ENCODE results near the gene ANKRD24. TPM values are rescaled to one million over a fixed set of nuclear protein-coding genes. Genes with fewer than 3 reads are reported as not detected.

The ANKRD24 gene
- total RNA-seq, 1 experiment from 2014 or later, result 2.4 TPM

- peak; percentile 89 for DNase-seq
- H3K4me2 ChIP-seq (ENCODE audit: insufficient read depth, insufficient read length, low read length), result no peak overlapping the region
- H3K23ac ChIP-seq (ENCODE audit: insufficient read length, low read depth, low read length), result no peak overlapping the region
- no peaks in the 10 kb centered on the region for H3K27me3 ChIP-seq (ENCODE audit: insufficient read depth, low read length)
- H3K79me2 ChIP-seq (ENCODE audit: insufficient read depth, low read length), result no peaks in the 10 kb centered on the region
- peaks cover 10 to 55% (median 28%) of the 10 kb centered on the region in 3 experiments; a peak in 6 of 7 replicates for H3K36me3 Mint-ChIP-seq (ENCODE audit: insufficient read depth in 1 of 3, low read depth in 3 of 3)
- no peak overlapping the region for H2BK5ac ChIP-seq (ENCODE audit: insufficient read length, low read length)
- no peak overlapping the region for H2AFZ ChIP-seq (ENCODE audit: low read length)
- peak overlapping the region in 1 of 2 experiments; percentile 7; a peak in 1 of 5 replicates for H3K4me3 Mint-ChIP-seq
- no peak overlapping the region for H2BK120ac ChIP-seq (ENCODE audit: low read depth, low read length, poor library complexity, severe bottlenecking)
- no peaks in the 10 kb centered on the region for H3K4me1 ChIP-seq (ENCODE audit: insufficient read depth, low read length)
- H3K9me3 ChIP-seq (ENCODE audit: control insufficient read depth, low read depth, low read length), result no peaks in the 10 kb centered on the region
- peaks cover 2 to 5% of the 10 kb centered on the region in 2 experiments; a peak in 3 of 4 replicates for H3K4me1 Mint-ChIP-seq
- no peak overlapping the region for H4K5ac ChIP-seq (ENCODE audit: insufficient read length, low read depth, low read length)
- H3K14ac ChIP-seq (ENCODE audit: insufficient read depth, low read length), result no peak overlapping the region
- no peak overlapping the region for H2BK20ac ChIP-seq (ENCODE audit: low read depth, low read length, poor library complexity, severe bottlenecking)
- no peaks in the 10 kb centered on the region for H3K23me2 ChIP-seq (ENCODE audit: insufficient read length, low read depth, low read length, poor library complexity, severe bottlenecking)
- H4K20me1 ChIP-seq (ENCODE audit: control insufficient read depth, insufficient read depth, insufficient read length), result no peaks in the 10 kb centered on the region
- no peak overlapping the region for H2AK5ac ChIP-seq (ENCODE audit: insufficient read length, low read length)
- no peak overlapping the region for H3K9ac ChIP-seq (ENCODE audit: extremely low read depth, insufficient read length, low read length)
- H3K27ac ChIP-seq (ENCODE audit: insufficient read length, low read depth, low read length), result no peak overlapping the region
- H2BK12ac ChIP-seq (ENCODE audit: insufficient read length, low read depth, low read length), result no peak overlapping the region
- no peaks in the 10 kb centered on the region for H3K9me3 Mint-ChIP-seq
- H3T11ph ChIP-seq (ENCODE audit: low read length), result no peak overlapping the region
- no peak overlapping the region for H3K56ac ChIP-seq (ENCODE audit: insufficient read length, low read depth, low read length)
- H4K8ac ChIP-seq (replicated peaks; ENCODE audit: insufficient read length, low read depth, low read length), result no peak overlapping the region
- H3K27me3 Mint-ChIP-seq (ENCODE audit: low read depth), result no peaks in the 10 kb centered on the region
- no peak overlapping the region for H3K4ac ChIP-seq (ENCODE audit: low read depth, low read length)
- no peak overlapping the region for H3K18ac ChIP-seq (ENCODE audit: insufficient read length, low read depth, low read length)
- TF ChIP-seq CTCF (conservative IDR thresholded peaks at IDR 0.05), result peak; percentile 84
- WGBS (ENCODE audit: extremely low coverage, insufficient read length, low lambda C conversion rate), result no CpG with 5 or more reads among the region's 21 CpGs
- H4K91ac ChIP-seq (ENCODE audit: insufficient read length, low read depth, low read length), result no peak overlapping the region
- H3K79me1 ChIP-seq (ENCODE audit: insufficient read depth, low read depth, low read length, poor library complexity, severe bottlenecking), result no peaks in the 10 kb centered on the region
- H3K27ac Mint-ChIP-seq, result 0 out of 7 replicates have a peak overlapping the region, but pooled peaks of 1 of the 3 experiments have one; percentile 2
- no peak overlapping the region for H2BK15ac ChIP-seq (ENCODE audit: low read depth, low read length)
These were observed 84.8 kb downstream of the ANKRD24 start for GRCh38 chr19:4267101-4267900.

Data from H9 (cell line).